Measurements from ENCODE around the gene NSUN3. TPM values are rescaled to one million over a fixed set of nuclear protein-coding genes. Genes with fewer than 3 reads are reported as not detected.

The NSUN3 gene
- polyA plus RNA-seq, 4 donors: 4.9 to 12.7 (median 7.8) TPM

- Histone ChIP-seq H3K4me1 (ENCODE audit: control insufficient read depth in 3 of 3, insufficient read depth in 2 of 3, low read depth in 1 of 3, low read length in 2 of 3) (no peaks in the 10 kb centered on the region), H3K27me3 (ENCODE audit: control insufficient read depth in 3 of 3, insufficient read depth in 3 of 3, low read length in 3 of 3) (no peaks in the 10 kb centered on the region), H3K9me3 (ENCODE audit: control insufficient read depth in 2 of 2, insufficient read depth in 1 of 2, low read depth in 1 of 2, low read length in 1 of 2) (no peaks in the 10 kb centered on the region), H3K4me3 (ENCODE audit: low read depth in 1 of 3, low read length in 3 of 3) (no peak overlapping the region), H3K36me3 (ENCODE audit: control insufficient read depth in 3 of 3, insufficient read depth in 2 of 3, low read depth in 1 of 3, low read length in 3 of 3) (no peaks in the 10 kb centered on the region), H3K27ac (ENCODE audit: low read depth in 1 of 3, low read length in 2 of 3) (no peak overlapping the region)
- WGBS, 3 donors: 72 to 79% (median 78%) methylated on average over 3 of the region's 3 CpGs
- no peak for DNase-seq
- FAIRE-seq: no peak
Observed at GRCh38 chr3:94172695-94173310, 109.9 kb downstream of the NSUN3 start.

GRCh38 chr3:94173673-94174434, 111.0 kb downstream of the NSUN3 start:
- H3K4me1 ChIP-seq (ENCODE audit: control insufficient read depth in 3 of 3, insufficient read depth in 2 of 3, low read depth in 1 of 3, low read length in 2 of 3): no peaks in the 10 kb centered on the region
- no peak overlapping the region for H3K27ac ChIP-seq (ENCODE audit: low read depth in 1 of 3, low read length in 2 of 3)
- no peaks in the 10 kb centered on the region for H3K36me3 ChIP-seq (ENCODE audit: control insufficient read depth in 3 of 3, insufficient read depth in 2 of 3, low read depth in 1 of 3, low read length in 3 of 3)
- no peak for FAIRE-seq
- no peaks in the 10 kb centered on the region for H3K9me3 ChIP-seq (ENCODE audit: control insufficient read depth in 2 of 2, insufficient read depth in 1 of 2, low read depth in 1 of 2, low read length in 1 of 2)
- H3K4me3 ChIP-seq (ENCODE audit: low read depth in 1 of 3, low read length in 3 of 3): no peak overlapping the region
- H3K27me3 ChIP-seq (ENCODE audit: control insufficient read depth in 3 of 3, insufficient read depth in 3 of 3, low read length in 3 of 3): no peaks in the 10 kb centered on the region
- no peak for DNase-seq
- WGBS, 3 donors: 80 to 96% (median 93%) methylated on average over 2 of the region's 2 CpGs

GRCh38 chr3:94175677-94176076, 112.8 kb downstream of the NSUN3 start:
- FAIRE-seq: no peak

GRCh38 chr3:94176988-94177745, 114.3 kb downstream of the NSUN3 start:
- DNase-seq: no peak
- H3K4me1 ChIP-seq (ENCODE audit: control insufficient read depth in 3 of 3, insufficient read depth in 2 of 3, low read depth in 1 of 3, low read length in 2 of 3): no peaks in the 10 kb centered on the region
- 59 to 67% (median 63%) methylated on average over 6 of the region's 6 CpGs for WGBS, 3 donors
- H3K36me3 ChIP-seq (ENCODE audit: control insufficient read depth in 3 of 3, insufficient read depth in 2 of 3, low read depth in 1 of 3, low read length in 3 of 3): no peaks in the 10 kb centered on the region
- no peak overlapping the region for H3K27ac ChIP-seq (ENCODE audit: low read depth in 1 of 3, low read length in 2 of 3)
- no peak overlapping the region for H3K4me3 ChIP-seq (ENCODE audit: low read depth in 1 of 3, low read length in 3 of 3)
- no peaks in the 10 kb centered on the region for H3K27me3 ChIP-seq (ENCODE audit: control insufficient read depth in 3 of 3, insufficient read depth in 3 of 3, low read length in 3 of 3)
- H3K9me3 ChIP-seq (ENCODE audit: control insufficient read depth in 2 of 2, insufficient read depth in 1 of 2, low read depth in 1 of 2, low read length in 1 of 2): no peaks in the 10 kb centered on the region
- no peak for FAIRE-seq

More at GRCh38 chr3:94175677-94176076, 112.8 kb downstream of the NSUN3 start:
- H3K9me3 ChIP-seq (ENCODE audit: control insufficient read depth in 2 of 2, insufficient read depth in 1 of 2, low read depth in 1 of 2, low read length in 1 of 2): no peaks in the 10 kb centered on the region
- whole genome bisulfite sequencing, 3 donors: 79 to 95% (median 92%) methylated on average over 2 of the region's 2 CpGs
- H3K4me1 ChIP-seq (ENCODE audit: control insufficient read depth in 3 of 3, insufficient read depth in 2 of 3, low read depth in 1 of 3, low read length in 2 of 3): no peaks in the 10 kb centered on the region
- no peaks in the 10 kb centered on the region for H3K27me3 ChIP-seq (ENCODE audit: control insufficient read depth in 3 of 3, insufficient read depth in 3 of 3, low read length in 3 of 3)
- H3K4me3 ChIP-seq (ENCODE audit: low read depth in 1 of 3, low read length in 3 of 3): no peak overlapping the region
- no peaks in the 10 kb centered on the region for H3K36me3 ChIP-seq (ENCODE audit: control insufficient read depth in 3 of 3, insufficient read depth in 2 of 3, low read depth in 1 of 3, low read length in 3 of 3)
- no peak for DNase-seq
- no peak overlapping the region for H3K27ac ChIP-seq (ENCODE audit: low read depth in 1 of 3, low read length in 2 of 3)

Other genes with a start within 250 kb of the NSUN3 start
- 10 to 100 TPM in 2 of 4 donors, 1 to 10 TPM in 2; 1.1 to 68.0 (median 14.1) TPM for gene PROS1, start 89.2 kb upstream of the NSUN3 start, polyA plus RNA-seq
- gene ARL13B, start 82.9 kb upstream of the NSUN3 start, polyA plus RNA-seq: 1 to 10 TPM; 1.3 to 5.9 (median 2.7) TPM
- 10 to 100 TPM in 1 of 4 donors, 1 to 10 TPM in 2, under 1 TPM in 1; 0.56 to 13.6 (median 4.3) TPM for gene STX19, start 34.5 kb upstream of the NSUN3 start, polyA plus RNA-seq
- 1 to 10 TPM; 1.6 to 5.5 (median 3.4) TPM for gene DHFR2, start 145 bp upstream of the NSUN3 start, polyA plus RNA-seq

Measured in small intestine (tissue), 7 donors.